LNCAP (cell line): ENCODE data around the gene GABARAPL1.

Experiments
- CTCF ChIP-seq: fragments of 450-650 bp; IDR thresholded peaks from 2 replicates; pipeline ENCODE4 v1.5.1; 2017; ENCODE audit warnings: mild to moderate bottlenecking

GABARAPL1 gene

DNA sequence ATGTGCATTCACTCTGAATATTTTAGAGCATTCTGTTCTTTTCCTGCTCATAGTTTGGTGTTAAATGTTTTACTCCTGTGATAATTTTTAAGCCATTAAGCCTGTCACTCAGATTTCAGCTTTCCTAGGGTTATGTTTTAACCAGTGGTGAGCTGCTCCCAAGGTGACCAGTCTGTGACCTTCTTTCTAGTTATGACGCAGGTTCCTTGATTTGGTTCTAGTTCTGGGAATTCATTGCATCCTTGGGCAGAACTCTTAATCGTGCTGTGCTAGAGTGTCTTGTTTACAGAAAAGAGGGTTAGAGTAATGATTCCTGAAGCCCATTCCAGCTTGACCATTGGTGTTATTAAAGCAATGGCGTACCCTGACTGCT lies 2.2 kb downstream of the GABARAPL1 start:
- no peak for TF ChIP-seq CTCF

- no peak for TF ChIP-seq CTCF
Measured at GRCh38 chr12:10215436-10215835, 2.8 kb downstream of the GABARAPL1 start.

GRCh38 chr12:10218021-10218420 lies 5.3 kb downstream of the GABARAPL1 start:
- TF ChIP-seq CTCF = no peak

DNA sequence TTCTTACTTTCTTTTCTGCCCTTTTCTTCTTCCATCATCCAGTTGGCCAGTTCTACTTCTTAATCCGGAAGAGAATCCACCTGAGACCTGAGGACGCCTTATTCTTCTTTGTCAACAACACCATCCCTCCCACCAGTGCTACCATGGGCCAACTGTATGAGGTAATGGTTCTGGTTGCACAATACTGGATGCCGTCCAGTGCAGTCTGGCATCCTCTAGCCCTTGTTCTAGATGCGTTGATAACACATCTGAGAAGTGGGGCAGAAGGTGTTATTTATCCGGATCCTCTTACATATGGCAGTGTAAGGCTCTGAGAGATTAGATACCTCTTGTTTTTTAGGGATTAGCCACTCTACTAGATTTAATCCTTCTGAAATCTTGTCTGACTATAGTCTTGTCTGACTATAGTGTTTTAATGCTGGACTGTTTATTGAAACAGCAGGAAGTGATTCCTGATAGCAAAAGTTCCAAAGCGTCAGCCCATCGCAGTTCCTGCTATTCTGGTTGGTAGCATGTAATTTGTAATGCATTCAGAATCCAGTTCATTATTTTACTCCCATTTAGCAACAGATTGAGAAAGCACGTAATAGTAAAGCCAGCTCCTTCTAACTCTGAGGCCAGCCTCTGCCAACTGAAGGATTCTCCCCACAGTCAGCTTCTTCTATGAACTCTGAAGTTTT lies 7.9 kb downstream of the GABARAPL1 start:
- no peak for TF ChIP-seq CTCF

- TF ChIP-seq CTCF = no peak
Measured at GRCh38 chr12:10221846-10222245, 9.2 kb downstream of the GABARAPL1 start.

GRCh38 chr12:10223208-10223607 lies 10.5 kb downstream of the GABARAPL1 start:
- no peak for TF ChIP-seq CTCF

DNA sequence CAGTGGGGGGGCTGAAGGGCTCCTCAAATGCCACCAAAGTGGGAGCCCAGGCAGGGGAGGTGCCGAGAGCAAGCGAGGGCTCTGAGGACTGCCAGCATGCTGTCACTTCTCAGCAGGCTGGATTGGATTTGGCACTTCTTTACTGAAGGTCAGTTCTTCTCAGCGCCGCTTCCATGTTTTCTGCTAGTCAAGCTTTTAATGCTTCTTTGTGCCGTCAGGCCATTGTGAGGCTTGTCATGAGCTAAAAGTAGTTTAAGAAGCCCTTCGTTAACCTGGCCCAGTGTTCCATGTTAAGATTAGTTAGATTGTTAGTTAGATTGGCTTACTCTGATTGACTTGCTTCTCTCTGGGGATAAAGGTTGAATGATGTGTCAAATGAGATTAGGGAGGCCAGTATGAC lies 13.4 kb downstream of the GABARAPL1 start:
- no peak for TF ChIP-seq CTCF

DNA sequence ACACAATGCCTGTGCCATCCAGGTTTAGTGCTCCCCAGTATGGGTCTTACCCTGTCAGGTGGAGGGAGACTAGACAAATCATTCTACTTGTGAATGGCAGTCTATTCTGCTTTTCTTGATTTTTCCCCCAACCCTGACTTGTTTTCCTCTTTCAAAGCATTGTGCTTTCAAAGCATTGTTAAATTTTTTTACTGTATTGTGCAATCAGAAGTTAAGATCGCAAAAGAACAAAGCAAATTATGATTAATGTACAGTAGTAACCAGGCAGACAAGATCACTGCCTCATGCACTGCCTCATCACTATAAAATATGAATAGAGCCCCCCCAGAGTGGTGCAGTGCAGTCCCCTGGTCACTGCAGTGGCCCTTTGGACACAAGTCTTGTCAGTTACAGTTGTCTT lies 14.1 kb downstream of the GABARAPL1 start:
- no peak for TF ChIP-seq CTCF
